HG03039 (cell line): ENCODE data around the gene MYO5B.
A peak's percentile ranks its signal among the peaks of the same experiment; 100 is the strongest.
"Not testable (repeated sequence)": the region's sequence is repeated elsewhere in the genome, so short reads cannot be mapped to it uniquely, and the experiment has no call there.

ENCODE experiments used
- ATAC-seq: cut with Tn5 transposase; IDR thresholded peaks from one replicate; pipeline ENCODE4 v1.9.1; 2021; ENCODE audit warnings: mild to moderate bottlenecking, moderate library complexity; ENCODE audit not compliant: unreplicated experiment

The MYO5B gene

GRCh38 chr18:49813069-49813318 lies 382.0 kb downstream of the MYO5B start:
- peak; percentile 17 for ATAC-seq

- ATAC-seq, result no peak
These were observed 382.5 kb downstream of the MYO5B start for GRCh38 chr18:49812286-49813068.

GRCh38 chr18:49811151-49811938 lies 383.6 kb downstream of the MYO5B start:
- no peak for ATAC-seq

GRCh38 chr18:49808553-49809191 lies 386.3 kb downstream of the MYO5B start:
- not testable (repeated sequence) for ATAC-seq

- no peak for ATAC-seq
These were observed 390.9 kb downstream of the MYO5B start for GRCh38 chr18:49804096-49804495.

- ATAC-seq, result no peak
These were observed 392.3 kb downstream of the MYO5B start for GRCh38 chr18:49802623-49803022.

- not testable (repeated sequence) for ATAC-seq
These were observed 394.5 kb downstream of the MYO5B start for GRCh38 chr18:49800491-49800890.

- ATAC-seq, result not testable (repeated sequence)
These were observed 395.1 kb downstream of the MYO5B start for GRCh38 chr18:49799806-49800205.

GRCh38 chr18:49798001-49798400 lies 396.9 kb downstream of the MYO5B start:
- no peak for ATAC-seq

- ATAC-seq, result no peak
These were observed 399.1 kb downstream of the MYO5B start for GRCh38 chr18:49795612-49796552.

- ATAC-seq, result no peak
These were observed 400.2 kb downstream of the MYO5B start for GRCh38 chr18:49794743-49795142.

- not testable (repeated sequence) for ATAC-seq
These were observed 405.3 kb downstream of the MYO5B start for GRCh38 chr18:49789560-49790134.

- ATAC-seq, result peak; percentile 58
These were observed 406.5 kb downstream of the MYO5B start for GRCh38 chr18:49788327-49788898.

GRCh38 chr18:49786019-49786720 lies 408.8 kb downstream of the MYO5B start:
- no peak for ATAC-seq

GRCh38 chr18:49784427-49785185 lies 410.3 kb downstream of the MYO5B start:
- ATAC-seq, result no peak

GRCh38 chr18:49783631-49784030 lies 411.3 kb downstream of the MYO5B start:
- ATAC-seq, result not testable (repeated sequence)

GRCh38 chr18:49778826-49779465 lies 416.0 kb downstream of the MYO5B start:
- ATAC-seq, result no peak
